HG03196 (cell line): Measurements from ENCODE around the gene TMPRSS13.
"Not testable (repeated sequence)": the region's sequence is repeated elsewhere in the genome, so short reads cannot be mapped to it uniquely, and the experiment has no call there.

Experiments
- ATAC-seq: cut with Tn5 transposase; IDR thresholded peaks from one replicate; pipeline ENCODE4 v1.9.1; 2021; ENCODE audit not compliant: unreplicated experiment

TMPRSS13 gene

DNA sequence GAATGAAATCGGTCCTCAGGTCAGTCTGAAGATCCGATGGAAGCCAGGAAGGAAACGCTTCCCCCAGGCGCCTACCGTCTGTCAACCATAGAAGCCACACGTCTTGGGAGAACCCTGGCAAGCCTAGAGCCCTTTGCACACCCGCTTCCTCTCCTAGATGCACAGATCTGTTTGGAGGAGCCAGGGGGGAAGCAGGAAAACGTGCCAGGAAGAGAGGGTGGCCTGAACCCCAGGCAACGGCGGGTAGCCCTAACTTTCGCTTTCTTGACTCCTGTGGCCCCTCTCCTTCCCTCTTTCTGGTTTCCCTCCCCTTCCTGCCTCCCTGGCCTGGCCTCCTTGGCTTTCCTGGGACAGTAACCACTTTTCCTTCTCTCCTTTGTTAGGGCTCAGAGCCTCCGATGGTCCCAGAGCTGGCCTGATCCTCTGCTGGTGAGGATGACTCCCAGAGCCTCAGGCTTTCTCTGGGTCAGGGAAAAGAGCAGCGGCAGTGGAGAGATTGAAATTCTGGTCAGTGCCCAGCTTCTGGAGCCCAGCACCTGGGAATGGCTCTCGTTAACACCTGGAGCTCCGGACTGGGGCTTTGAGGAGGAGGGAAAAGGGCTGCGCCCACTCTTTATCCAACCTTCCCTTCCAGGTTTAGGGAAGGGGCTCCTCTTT lies 54.8 kb downstream of the TMPRSS13 start:
- no peak for ATAC-seq

DNA sequence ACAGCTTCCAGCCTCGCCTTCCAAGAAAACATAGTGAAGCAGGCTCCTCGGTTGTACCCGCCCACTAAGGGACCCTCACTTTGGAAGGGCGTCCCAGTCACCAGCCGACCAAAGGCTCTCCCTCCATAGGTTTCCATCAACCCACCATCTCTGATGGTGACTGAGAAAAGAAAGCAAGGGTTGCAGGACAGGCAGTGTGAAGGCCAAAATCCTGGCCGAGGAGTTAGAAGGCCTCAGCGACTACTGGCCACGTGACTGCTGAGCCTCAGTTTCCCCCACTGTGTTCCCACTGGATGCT lies 55.4 kb downstream of the TMPRSS13 start:
- no peak for ATAC-seq

DNA sequence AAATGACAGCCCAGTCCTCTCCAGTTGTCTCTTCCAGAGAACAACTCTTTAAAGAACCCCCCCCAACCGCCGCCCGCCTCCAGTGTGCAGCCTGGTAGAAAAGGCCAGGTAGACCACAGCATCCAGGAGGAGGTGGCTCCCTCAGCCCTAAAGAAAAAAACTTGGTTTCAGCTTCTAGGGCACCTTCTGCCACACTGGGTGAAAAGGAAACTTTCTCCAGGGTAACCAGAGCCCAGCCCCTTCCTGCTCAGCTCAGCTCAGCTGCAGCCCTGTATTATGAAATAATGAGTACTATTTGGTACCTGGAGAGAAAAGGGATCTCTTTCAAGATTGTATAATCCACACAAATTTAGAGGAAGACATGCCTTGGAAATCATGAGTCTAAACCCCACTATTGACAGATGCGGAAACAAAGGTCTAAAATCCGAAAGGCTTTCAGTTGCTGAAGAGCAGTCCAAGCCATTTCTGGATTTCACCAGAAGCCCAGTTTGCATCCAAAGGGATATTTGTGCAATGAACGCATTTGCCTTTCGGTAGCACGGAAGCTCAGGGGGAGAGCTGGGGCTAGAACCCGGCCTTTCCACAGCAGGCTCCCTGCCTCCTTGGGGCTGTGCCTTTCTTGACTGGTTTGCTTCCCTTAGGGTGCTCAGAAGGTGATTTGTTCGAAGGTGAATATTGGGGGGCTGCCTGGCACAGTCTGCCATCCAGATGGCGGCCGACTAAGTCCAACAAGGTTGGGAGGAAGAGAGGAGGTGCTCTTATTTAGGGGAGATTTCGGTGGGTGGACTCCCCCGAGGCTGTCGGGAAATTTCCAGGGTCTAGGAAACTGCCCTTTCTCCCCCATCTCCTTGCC lies 56.0 kb downstream of the TMPRSS13 start:
- ATAC-seq: no peak

DNA sequence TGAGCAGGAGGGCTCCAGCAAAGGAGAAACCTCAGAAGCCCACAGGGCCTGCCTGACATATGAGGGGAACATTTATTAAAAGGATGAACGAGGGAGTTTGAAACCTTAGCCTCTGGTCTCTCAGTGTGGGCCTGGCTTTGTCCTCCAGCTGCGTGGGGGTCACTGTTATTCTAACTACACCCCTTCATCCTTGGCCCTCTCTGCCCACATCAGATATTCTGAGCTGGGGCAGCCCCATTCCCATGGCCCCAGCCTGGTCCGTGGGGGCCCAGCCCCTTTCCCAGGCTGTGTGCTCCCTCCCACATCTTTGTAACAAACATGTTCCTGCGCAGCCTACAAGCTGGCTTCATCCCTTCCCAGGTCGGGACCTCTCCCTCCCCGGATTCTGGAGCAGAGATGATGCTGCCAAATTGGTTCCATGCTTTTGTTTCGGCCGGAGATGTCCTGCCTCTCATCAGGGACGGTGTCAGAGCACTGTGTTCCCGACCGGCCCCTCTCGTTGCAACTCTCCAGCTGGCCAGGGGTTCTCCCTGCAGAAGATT lies 56.7 kb downstream of the TMPRSS13 start:
- ATAC-seq: no peak

DNA sequence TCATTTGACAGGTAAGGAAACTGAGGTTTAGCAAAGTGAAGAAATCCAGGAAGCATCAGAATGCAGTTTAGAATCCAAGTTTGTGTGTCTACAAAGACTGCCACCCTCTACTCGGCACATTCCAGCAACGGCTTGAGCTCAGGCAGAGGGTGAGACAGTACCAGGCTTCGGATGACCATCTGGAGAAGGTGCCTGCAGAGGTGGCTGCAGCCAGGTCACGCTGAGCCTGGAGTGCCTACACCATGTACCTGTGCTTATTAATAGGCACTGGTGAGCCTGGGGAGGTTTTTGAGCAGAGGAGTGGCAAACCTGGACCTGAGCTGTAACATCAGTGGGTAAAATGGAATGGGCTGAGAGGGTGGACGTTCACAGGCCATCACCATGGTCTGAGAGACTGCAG lies 57.4 kb downstream of the TMPRSS13 start:
- ATAC-seq: no peak

DNA sequence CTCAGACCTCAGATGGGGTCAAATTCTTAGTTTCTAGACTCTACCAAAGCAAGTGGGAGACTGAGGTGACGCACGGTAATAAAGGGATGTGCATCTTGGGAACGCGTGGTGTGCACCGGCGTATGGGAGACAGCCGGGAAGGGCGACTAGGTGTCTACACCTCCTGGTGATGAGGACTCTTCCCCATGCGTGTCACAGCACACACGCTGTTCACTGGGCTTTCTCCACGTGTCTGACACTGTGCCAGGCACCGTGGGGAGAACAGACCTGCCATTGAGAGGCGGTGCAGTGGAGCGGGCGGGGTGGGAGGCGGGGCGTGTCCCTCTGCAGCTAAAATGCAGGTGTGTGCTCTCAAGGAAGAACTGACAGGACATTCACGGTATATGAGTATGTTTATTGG lies 58.0 kb downstream of the TMPRSS13 start:
- ATAC-seq: no peak

DNA sequence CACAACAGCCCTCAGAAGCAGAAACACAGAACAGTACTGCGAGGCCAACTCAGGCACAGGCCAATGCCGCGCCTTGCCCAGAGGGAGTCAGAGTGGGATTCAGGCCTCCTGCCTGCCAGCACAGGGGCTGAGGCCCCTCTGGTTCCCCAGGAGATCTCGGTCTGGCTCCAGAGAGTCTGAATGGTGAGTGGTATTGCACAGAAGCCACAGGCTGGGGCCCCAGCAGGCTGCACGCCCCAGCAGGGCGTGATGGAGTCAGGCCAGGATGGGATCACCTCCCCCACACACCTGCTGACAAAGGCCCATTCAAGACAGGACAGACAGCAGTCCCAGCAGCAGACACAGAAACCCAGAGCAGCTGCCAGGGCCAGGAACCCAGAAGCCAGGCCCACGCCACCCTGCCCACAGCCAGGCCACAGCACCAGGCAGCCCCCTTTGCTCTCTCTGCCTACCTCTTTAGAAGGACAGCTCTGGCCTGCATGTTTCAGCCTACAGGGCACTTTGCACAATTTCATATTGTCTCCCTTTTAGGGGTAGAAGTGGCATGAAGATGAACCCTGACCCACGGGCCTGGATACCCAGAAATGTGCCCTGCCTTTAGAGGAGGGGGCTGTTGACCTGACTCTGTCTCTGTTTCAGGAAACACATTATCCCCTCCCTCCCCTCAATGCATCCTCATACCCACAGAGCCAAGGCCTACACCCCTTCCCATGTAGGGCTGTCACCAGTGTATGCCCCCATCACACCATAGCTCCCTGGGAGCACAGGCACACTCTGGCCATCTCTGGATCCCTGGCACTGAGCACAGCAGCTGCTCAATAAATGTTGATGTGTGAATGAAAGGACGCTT lies 58.9 kb downstream of the TMPRSS13 start:
- ATAC-seq: no peak

DNA sequence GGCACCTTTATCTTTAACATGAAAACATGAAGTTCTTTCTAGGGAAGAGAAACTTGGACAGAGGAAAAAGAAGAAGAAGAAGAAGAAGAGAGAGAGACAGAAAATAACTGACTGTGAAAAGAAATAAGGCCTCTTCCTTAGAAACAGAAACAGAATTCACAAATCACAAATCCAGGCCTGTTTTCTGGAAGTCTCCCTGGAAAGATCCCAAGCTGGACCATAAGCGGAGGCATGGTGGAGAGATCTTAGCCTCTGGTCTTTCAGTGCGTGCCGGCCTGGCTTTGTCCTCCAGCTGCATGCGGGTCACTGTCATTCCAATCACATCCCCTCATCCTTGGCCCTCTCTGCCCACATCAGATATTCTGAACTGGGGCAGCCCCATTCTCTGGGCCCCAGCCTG lies 59.6 kb downstream of the TMPRSS13 start:
- no peak for ATAC-seq

DNA sequence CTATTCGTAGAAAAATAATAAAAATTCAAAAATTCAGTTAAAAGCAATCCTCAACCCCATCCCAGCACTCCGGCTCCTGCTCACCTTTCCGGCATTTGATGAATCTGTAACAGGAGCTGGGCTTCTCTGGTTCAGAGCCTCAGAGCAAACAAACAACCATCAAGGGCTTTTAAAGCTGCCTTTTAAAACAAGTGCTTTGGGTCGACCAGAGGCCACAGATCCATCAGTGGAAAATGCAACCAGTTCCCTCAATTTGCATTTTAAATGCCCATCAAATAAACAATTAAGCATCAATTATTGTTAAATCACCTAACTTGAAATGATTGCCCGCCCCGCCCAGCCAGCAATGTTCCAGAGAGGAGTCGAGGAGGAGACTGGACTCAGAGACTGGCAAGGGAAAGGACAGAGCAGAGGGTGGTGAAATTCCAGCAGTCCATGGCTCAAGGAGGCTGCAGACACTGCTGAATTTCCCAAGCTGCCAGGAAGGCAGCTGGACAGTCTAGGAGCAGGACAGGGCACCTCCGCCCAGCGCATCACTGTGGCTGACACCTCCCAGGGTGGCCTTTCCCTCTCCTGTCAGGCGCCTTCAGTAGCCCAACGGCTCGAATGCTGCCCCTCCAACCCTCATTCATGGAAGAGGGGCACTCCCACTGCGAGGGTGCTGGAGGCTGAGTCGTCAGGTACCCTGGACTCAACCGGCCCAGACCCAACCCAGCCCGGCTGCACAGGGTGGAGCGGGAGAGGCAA lies 60.2 kb downstream of the TMPRSS13 start:
- ATAC-seq: no peak

DNA sequence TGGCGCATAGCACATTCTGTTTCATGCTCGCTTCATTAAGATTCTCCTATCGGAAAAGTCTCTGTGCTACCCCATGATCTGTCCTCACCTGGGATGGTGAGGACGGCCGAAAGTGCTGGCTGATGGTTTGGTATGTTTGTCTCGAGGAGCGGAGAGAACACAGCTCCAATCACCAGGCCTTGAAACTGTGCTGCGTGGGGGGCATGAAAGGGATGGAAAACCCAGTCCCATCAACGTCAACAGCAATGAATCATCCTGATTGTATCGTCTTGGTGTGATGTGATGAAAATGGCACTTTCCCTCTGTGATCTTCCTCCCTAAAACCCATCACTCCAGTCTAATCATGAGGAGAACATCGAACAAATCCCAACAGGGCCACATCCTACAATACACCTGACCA lies 61.1 kb downstream of the TMPRSS13 start:
- ATAC-seq: no peak

DNA sequence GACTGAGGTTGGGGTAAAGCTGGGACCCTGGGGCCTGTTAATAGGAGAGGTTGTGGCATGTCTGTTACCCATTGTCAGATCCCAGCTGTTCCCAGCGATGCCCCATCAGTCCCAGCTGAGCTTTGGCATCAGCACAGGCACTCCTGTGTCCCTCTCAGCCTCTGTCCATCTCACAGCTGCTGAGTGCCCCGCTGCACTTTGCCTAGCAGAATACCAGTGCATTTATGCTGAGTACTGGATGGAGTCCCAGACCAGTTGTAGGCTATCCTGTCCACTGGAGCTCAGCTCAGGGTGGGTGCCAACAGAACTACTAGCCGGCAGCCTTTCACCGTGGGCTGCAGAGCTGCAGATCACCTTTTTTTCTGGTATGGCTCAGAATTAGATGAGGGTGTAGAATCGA lies 62.7 kb downstream of the TMPRSS13 start:
- no peak for ATAC-seq

DNA sequence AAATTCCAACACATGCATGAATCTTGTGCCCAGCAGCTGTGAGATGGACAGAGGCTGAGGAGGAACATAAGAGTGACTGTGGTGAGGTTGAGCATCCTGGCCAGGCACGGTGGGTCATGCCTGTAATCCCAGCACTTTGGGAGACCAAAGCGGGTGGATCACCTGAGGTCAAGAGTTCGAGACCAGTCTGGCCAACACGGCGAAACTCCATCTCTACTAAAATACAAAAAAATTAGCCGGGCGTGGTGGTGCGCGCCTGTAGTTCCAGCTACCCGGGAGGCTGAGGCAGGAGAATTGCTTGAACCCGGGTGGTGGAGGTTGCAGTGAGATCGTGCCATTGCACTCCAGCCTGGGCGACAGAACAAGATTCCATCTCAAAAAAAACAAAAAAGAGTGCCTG lies 63.7 kb downstream of the TMPRSS13 start:
- ATAC-seq: not testable (repeated sequence)

DNA sequence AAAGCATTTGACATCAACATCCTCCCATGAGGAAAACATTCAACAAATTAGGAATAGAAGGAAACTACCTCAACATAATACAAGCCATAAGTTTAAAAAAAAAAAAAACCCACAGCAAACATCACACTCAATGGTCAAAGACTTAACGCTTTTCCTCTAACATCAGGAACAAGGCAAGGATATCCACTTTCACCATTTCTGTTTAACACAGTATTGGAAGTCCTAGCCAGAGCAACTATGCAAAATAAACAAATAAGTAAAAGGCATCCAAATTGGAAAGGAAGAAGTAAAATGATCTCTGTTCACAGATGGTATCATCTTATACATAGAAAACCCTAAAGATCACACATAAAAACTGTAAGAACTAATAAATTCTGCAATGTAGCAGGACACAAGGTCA lies 65.8 kb downstream of the TMPRSS13 start:
- ATAC-seq: no peak

DNA sequence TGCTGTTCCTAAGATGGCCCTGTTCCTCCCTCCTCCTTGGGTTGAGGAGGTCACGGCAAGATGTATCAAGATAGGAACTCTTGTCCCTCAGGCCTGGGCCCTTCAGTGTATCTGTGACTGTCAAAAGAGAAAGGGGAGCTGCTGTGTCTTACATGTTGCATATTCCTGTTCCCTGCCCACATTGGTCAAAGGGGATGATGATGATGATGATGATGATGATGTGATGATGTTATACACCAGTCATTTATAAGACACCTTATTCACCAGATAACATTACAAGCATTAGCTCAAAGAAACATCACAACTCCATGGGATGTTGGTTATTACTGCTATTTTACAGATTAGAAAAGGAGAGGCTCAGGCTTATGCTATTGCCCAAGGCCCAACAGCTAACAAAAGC lies 66.4 kb downstream of the TMPRSS13 start:
- ATAC-seq: no peak

DNA sequence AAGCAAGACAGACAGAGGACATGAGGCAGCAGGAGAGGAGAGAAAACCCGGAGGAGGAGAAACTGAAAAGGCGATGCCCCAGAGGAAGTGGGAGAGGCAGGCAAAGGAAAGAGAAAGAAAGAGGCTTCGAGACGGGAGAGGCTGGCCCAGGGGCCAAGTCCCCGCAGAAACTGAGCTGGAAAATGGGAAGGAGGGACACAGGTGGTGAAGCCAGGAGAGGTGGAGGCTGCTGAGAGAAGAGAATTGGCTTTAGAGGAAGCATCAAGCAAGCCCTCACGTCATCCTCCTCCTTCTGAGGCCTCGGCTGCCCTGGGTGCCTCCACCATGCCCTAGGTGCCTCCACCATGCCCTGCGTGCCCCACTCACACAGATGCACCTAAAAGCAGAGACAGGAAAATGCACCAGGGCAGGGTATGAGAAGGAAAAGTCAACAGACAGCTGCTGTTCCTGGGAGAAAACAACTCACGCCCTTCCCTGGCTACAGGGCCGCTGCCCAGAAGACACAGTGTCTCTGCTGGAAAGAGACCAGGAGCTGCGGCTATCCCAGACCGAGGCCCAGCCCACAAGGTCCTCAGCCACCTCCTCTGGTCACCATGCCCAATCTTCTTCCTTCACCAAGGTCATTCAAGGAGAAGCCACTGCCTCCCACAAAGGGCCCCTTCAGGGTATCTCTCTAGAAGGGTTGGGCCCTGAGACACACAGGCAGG lies 67.0 kb downstream of the TMPRSS13 start:
- no peak for ATAC-seq

DNA sequence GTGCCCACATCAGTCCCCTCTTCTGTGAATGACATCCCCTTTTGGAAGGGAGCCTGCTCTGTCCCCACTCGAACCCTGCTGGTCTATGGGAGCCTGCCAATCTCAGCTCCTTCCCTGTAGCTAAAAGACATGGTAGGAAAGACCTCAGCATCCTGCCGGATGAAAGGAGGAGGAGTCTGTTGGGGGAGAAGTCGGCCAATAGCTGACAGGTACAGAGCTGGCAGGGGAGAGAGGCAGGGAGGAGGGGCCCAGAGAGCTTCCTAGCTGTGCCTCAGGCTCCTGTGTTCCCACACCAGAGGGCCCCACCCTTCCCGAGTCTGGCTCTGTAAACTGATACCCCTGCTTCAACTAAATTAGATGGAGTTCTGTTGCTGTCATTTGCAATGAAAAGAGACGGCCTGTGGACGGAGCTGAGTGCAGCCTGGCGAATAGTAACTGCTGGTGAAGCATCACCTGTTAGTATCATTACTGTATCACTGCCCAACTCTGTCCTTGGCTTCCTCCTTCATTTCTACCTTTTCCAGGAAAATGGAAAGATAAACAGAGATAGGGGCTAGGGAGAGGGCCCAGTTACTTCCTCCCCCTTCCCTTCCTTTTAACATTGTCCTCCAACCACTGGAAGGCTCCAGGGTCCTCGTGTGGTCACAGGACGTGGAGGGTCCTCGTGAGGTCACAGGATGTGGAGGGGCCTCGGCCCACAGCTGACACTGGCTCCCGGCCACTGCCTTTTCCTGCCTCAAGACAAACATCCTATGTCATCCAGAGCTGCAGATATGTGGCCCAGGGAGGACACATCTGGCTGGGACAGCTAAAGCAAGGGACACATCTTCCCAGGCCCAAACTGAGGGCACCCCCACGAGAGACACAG lies 67.8 kb downstream of the TMPRSS13 start:
- ATAC-seq: no peak

DNA sequence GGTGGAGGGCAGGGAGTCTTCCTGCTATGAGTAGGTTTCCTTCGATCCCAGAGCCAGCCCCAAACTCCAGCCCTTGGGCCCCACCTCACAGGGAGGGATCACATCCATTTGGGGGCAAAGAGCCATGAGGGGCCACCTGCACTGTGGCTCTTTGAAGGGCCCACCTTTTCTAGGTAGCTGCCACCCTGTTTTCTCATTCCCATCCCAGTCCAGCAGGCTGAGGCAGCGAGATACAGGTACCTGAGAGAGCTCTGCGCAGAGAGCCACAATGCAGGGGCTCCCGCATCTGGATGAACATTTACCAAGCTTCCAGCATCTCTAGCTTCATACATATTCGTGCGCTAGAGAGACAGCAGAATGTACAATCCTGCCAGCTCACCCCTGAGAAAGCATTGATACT lies 69.1 kb downstream of the TMPRSS13 start:
- no peak for ATAC-seq

DNA sequence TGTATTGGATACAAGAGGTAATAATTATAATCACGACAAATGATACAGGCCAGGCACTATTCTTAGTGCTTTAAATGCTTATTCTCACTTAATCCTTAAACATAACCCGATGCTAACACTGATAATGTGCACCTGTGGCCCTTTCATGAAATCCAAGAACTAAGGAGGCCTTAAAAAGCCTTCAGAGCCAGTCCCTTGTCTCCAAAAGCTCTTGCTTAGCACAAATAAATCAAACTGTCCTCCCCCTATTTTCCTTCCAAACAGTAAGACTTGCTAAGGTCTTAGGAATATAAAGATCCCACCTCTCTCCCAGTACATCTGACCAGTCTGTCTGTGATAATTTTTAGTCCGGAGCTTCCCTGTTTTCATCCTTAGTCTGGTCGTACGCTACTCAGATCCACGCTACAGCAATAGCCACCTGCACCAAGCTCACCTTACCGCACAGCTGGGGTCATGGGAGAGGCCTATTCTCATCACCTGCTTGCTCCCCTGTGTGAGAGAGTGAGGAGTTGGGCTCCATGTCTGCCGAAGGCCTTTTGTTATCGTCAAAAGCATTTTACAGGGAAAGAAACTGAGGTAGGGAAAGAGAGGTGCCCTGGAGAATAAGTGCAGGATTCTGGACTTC lies 69.6 kb downstream of the TMPRSS13 start:
- ATAC-seq: no peak

DNA sequence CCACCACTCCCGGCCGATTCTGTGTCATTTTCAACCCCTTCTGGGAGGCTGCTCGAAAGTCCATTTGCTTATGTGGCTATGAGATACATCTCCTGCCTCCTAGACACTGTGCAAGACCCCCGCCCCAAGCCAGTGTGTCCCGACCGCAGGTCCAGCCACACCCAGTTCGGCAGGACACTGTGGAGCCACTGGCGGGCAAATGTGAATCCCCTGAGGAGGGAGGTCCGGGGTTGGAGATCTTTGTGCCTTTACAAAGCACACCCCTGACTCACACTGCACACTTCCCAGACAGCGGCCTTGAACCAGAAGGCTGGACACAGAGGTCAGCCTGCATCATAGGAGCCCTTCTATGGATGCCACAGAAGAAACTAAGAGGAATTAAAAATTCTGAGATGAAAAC lies 70.1 kb downstream of the TMPRSS13 start:
- ATAC-seq: no peak
